Gastrocnemius medialis (tissue), 4 donors: ENCODE measurements around the gene UBALD2. TPM values are rescaled to one million over a fixed set of nuclear protein-coding genes. Genes with fewer than 3 reads are reported as not detected.

Experiments used
- ATAC-seq, 2 donors: fragments of 150-250 bp; one replicate each; pipeline ENCODE4 v1.9.1; 2016
- DNase-seq, 2 donors: peaks; one replicate each; pipeline ENCODE4 v3.0.0-alpha.2; 2019
- H3K27ac ChIP-seq, 4 donors: fragments of 200-600 bp; sonication (generic); 1 replicate in 1 of 4; 2 replicates in 3 of 4; pipeline ENCODE4 v1.5.1; 2016 to 2018; ENCODE audit warnings: mild to moderate bottlenecking in 2 of 4, moderate library complexity in 1 of 4
- H3K27me3 ChIP-seq, 3 donors: fragments of 200-600 bp; sonication (generic) in 2 of 3; 1 replicate in 1 of 3; 2 replicates in 2 of 3; pipeline versions ENCODE4 v1.5.1 to v1.6.0; 2016 to 2019; ENCODE audit warnings: mild to moderate bottlenecking in 1 of 3, moderate library complexity in 1 of 3
- H3K36me3 ChIP-seq, 2 donors: fragments of 200-600 bp; sonication (generic) in 1 of 2; one replicate each; pipeline ENCODE4 v1.5.1; 2017 to 2018
- H3K4me1 ChIP-seq, 2 donors: fragments of 200-600 bp; sonication (generic) in 1 of 2; one replicate each; pipeline ENCODE4 v1.5.1; 2016 to 2017; ENCODE audit warnings: mild to moderate bottlenecking in 2 of 2
- H3K4me3 ChIP-seq, 4 donors: fragments of 200-600 bp; sonication (generic) in 3 of 4; 1 replicate in 1 of 4; 2 replicates in 3 of 4; pipeline ENCODE4 v1.5.1; 2016 to 2019; ENCODE audit warnings: mild to moderate bottlenecking in 2 of 4
- H3K9me3 ChIP-seq, 3 donors: fragments of 200-600 bp; sonication (generic) in 2 of 3; 1 replicate in 1 of 3; 2 replicates in 2 of 3; pipeline ENCODE4 v1.5.1; 2016 to 2019
- POLR2A ChIP-seq, 2 donors: fragments of 450-650 bp; IDR thresholded peaks; one replicate each; pipeline ENCODE4 v1.6.1; 2017; ENCODE audit warnings: antibody characterized with exemption in 2 of 2, mild to moderate bottlenecking in 2 of 2, moderate library complexity in 2 of 2
- in situ Hi-C, 4 donors: fragments of 200-750 bp; cut with MboI; loops; one replicate each; pipeline versions ENCODE4 v1.15.0 to v1.8.0; 2017; ENCODE audit warnings: low sequenced_read_pairs in 4 of 4
- intact Hi-C: fragments of 100-400 bp; cut with DNase I; formaldehyde crosslinking; loops from one replicate; pipeline ENCODE4 v1.15.1; 2023; ENCODE audit warnings: low total_unique reads
- total RNA-seq, 4 donors: library from RNA; depleted of rRNA; stranded (reverse); fragments of >200 nt; gene quantifications; one replicate each; pipeline versions ENCODE4 v1.1.0 to v1.2.3, GENCODE V29; 2016
- TF ChIP-seq, protein P1 (sequence below), 5 experiments: fragments of 450-650 bp in 3 of 5; fragments of 200-600 bp in 2 of 5; sonication (generic) in 2 of 5; IDR thresholded peaks in 4 of 5; conservative IDR thresholded peaks in 1 of 5; 1 replicate in 4 of 5; 2 replicates in 1 of 5; pipeline ENCODE4 v1.5.1; 2016 to 2019; ENCODE audit warnings: antibody characterized with exemption in 5 of 5, mild to moderate bottlenecking in 3 of 5, moderate library complexity in 3 of 5

UBALD2 gene
- total RNA-seq, 4 donors from 2014 or later = 28.9 to 151 (median 52.2) TPM

GRCh38 chr17:76268015-76268749 is 3.0 kb downstream of the UBALD2 start:
- no peaks in the 10 kb centered on the region for H3K27me3 ChIP-seq
- peak; percentile 24 to 31 for ATAC-seq
- no peaks in the 10 kb centered on the region for H3K36me3 ChIP-seq
- no peaks in the 10 kb centered on the region for H3K9me3 ChIP-seq
- in situ Hi-C loops (no loop called here), intact Hi-C loops (loop anchor here (5.0 to 10.0 kb wide), 3 partner anchors 71 to 483 kb away; partner anchors contain the start of genes MFSD11, SRSF2 and UNK)
- peaks cover 78% of the 10 kb centered on the region in 2 donors for H3K4me1 ChIP-seq
- DNase-seq = peak; percentile 88 to 92
- peak overlapping the region in 3 of 4 donors; percentile 21 to 81 (median 80) for H3K4me3 ChIP-seq
- peak overlapping the region; percentile 90 to 98 (median 95) for H3K27ac ChIP-seq
- TF ChIP-seq, protein P1, sequence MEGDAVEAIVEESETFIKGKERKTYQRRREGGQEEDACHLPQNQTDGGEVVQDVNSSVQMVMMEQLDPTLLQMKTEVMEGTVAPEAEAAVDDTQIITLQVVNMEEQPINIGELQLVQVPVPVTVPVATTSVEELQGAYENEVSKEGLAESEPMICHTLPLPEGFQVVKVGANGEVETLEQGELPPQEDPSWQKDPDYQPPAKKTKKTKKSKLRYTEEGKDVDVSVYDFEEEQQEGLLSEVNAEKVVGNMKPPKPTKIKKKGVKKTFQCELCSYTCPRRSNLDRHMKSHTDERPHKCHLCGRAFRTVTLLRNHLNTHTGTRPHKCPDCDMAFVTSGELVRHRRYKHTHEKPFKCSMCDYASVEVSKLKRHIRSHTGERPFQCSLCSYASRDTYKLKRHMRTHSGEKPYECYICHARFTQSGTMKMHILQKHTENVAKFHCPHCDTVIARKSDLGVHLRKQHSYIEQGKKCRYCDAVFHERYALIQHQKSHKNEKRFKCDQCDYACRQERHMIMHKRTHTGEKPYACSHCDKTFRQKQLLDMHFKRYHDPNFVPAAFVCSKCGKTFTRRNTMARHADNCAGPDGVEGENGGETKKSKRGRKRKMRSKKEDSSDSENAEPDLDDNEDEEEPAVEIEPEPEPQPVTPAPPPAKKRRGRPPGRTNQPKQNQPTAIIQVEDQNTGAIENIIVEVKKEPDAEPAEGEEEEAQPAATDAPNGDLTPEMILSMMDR (IDR thresholded peaks at IDR 0.05 in 4 of 5, conservative IDR thresholded peaks at IDR 0.05 in 1 of 5) = no peak
- peak; percentile 66 to 77 for TF ChIP-seq POLR2A (IDR thresholded peaks at IDR 0.05)

DNA sequence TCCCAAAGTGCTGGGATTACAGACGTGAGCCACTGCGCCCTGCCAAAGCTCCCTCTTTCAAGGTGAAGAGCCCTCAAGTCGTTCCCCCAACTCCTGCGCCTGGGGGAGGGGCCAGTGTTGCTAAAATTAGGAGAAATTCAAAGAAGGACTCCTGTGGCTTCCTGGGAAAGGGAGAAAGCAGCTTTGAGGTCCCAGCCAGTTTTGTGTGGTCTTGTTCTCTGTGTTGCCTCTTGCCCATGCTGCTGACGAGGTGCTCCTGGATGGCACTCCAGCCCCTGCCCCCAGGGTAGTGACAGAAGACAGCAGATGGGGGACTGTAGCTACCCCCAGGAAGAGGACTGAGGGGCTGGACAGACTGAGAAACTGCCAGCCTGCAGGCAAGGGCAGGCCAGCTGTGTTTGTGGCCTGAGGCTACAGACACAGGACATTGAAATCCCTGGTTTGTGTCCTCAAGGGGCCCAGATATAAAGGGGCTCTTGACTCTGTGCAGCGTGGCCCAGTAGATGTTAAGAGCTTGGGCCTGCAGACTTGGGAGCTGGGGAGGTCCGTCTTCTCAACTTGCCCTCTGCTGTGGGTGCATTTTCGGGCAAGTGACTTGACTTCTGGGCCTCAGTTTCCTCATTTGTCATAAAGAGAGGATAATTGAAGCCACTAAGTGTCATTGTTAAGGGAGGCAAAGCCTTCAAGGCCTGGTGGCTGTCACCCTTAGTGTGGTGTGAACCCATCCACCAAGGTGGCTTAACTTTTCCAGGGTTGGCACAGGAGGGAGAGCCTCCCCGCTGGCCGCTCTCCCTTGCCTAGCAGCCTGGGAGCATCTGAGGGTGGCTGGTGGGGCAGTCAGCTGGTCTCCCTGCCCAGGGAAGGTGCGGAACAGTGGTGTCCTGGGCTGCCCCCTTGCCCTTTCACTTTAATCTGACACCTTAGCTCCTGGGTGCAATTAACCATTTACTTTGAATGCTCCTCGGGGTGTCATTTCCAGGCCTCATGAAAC is 4.1 kb downstream of the UBALD2 start:
- Histone ChIP-seq H3K27me3 (no peaks in the 10 kb centered on the region), H3K9me3 (no peaks in the 10 kb centered on the region), H3K27ac (peak overlapping the region; percentile 90 to 98 (median 95)), H3K4me1 (peaks cover 67% of the 10 kb centered on the region in 2 donors), H3K36me3 (no peaks in the 10 kb centered on the region), H3K4me3 (peak overlapping the region in 2 of 4 donors; percentile 2 to 81)
- peak in 1 of 2 donors; percentile 1 for ATAC-seq
- TF ChIP-seq POLR2A (IDR thresholded peaks at IDR 0.05) = peak in 1 of 2 donors; percentile 18
- TF ChIP-seq, protein P1 (IDR thresholded peaks at IDR 0.05 in 4 of 5, conservative IDR thresholded peaks at IDR 0.05 in 1 of 5) = no peak
- intact Hi-C loops = loop anchor here (5.0 to 10.0 kb wide), 3 partner anchors 72 to 484 kb away; partner anchors contain the start of genes MFSD11, SRSF2 and UNK
- peak in 1 of 2 donors; percentile 72 for DNase-seq
- in situ Hi-C loops = no loop called here

- peak overlapping the region; percentile 90 to 98 (median 95) for H3K27ac ChIP-seq
- peak overlapping the region in 1 of 4 donors; percentile 81 for H3K4me3 ChIP-seq
- in situ Hi-C loops (no loop called here), intact Hi-C loops (no loop called here)
- no peaks in the 10 kb centered on the region for H3K9me3 ChIP-seq
- no peaks in the 10 kb centered on the region for H3K36me3 ChIP-seq
- H3K27me3 ChIP-seq = no peaks in the 10 kb centered on the region
- ATAC-seq = no peak
- DNase-seq = no peak
- H3K4me1 ChIP-seq = peaks cover 63 to 64% of the 10 kb centered on the region in 2 donors
- TF ChIP-seq, protein P1 (IDR thresholded peaks at IDR 0.05 in 4 of 5, conservative IDR thresholded peaks at IDR 0.05 in 1 of 5) = no peak
- no peak for TF ChIP-seq POLR2A (IDR thresholded peaks at IDR 0.05)
Observed at GRCh38 chr17:76270127-76270592, 5.0 kb downstream of the UBALD2 start.

- intact Hi-C loops = no loop called here
- peak overlapping the region; percentile 90 to 98 (median 95) for H3K27ac ChIP-seq
- DNase-seq = peak in 1 of 2 donors; percentile 79
Observed at GRCh38 chr17:76270770-76271668, 5.9 kb downstream of the UBALD2 start.

More at GRCh38 chr17:76270770-76271668, 5.9 kb downstream of the UBALD2 start:
- ATAC-seq = peak; percentile 18 to 34
- Histone ChIP-seq H3K36me3 (no peaks in the 10 kb centered on the region), H3K9me3 (no peaks in the 10 kb centered on the region), H3K4me1 (peaks cover 63 to 64% of the 10 kb centered on the region in 2 donors), H3K4me3 (peak overlapping the region in 1 of 4 donors; percentile 41), H3K27me3 (no peaks in the 10 kb centered on the region)
- in situ Hi-C loops = no loop called here
- TF ChIP-seq, protein P1 (IDR thresholded peaks at IDR 0.05 in 4 of 5, conservative IDR thresholded peaks at IDR 0.05 in 1 of 5) = no peak
- TF ChIP-seq POLR2A (IDR thresholded peaks at IDR 0.05) = peak; percentile 40 to 45
